RWPE2 (cell line): ENCODE results near the gene PRCC.

Experiments used
- ATAC-seq: fragments of 200-7000 bp; cut with Tn5 transposase; 3 replicates; pipeline ENCODE4 v1.9.1; 2021; ENCODE audit warnings: low read depth
- DNase-seq: peaks from one replicate; pipeline ENCODE4 v3.0.0-alpha.2; 2020; ENCODE audit warnings: low spot score
- H3K27ac ChIP-seq: fragments of 450-650 bp; 2 replicates; pipeline ENCODE4 v1.5.1; 2017; ENCODE audit warnings: mild to moderate bottlenecking; ENCODE audit not compliant: poor library complexity, severe bottlenecking
- H3K27me3 ChIP-seq: fragments of 250-450 bp; sonication (Bioruptor Pico); 2 replicates; pipeline ENCODE4 v1.5.1; 2021; ENCODE audit warnings: mild to moderate bottlenecking, moderate library complexity; ENCODE audit not compliant: insufficient read depth, poor library complexity, severe bottlenecking
- H3K36me3 ChIP-seq: fragments of 250-450 bp; sonication (Bioruptor Pico); 2 replicates; pipeline ENCODE4 v1.5.1; 2020; ENCODE audit warnings: low read depth, mild to moderate bottlenecking, moderate library complexity
- H3K4me1 ChIP-seq: fragments of 250-450 bp; sonication (Bioruptor Pico); 2 replicates; pipeline ENCODE4 v1.5.1; 2021; ENCODE audit warnings: mild to moderate bottlenecking, moderate library complexity; ENCODE audit not compliant: insufficient read depth, poor library complexity, severe bottlenecking
- H3K4me3 ChIP-seq: fragments of 250-450 bp; sonication (Bioruptor Pico); 2 replicates; pipeline ENCODE4 v1.5.1; 2021; ENCODE audit warnings: mild to moderate bottlenecking, moderate library complexity; ENCODE audit not compliant: severe bottlenecking
- H3K9me3 ChIP-seq: fragments of 250-450 bp; sonication (Bioruptor Pico); 2 replicates; pipeline ENCODE4 v1.5.1; 2021; ENCODE audit warnings: mild to moderate bottlenecking, moderate library complexity; ENCODE audit not compliant: severe bottlenecking
- TF ChIP-seq, protein P1 (sequence below): fragments of 450-650 bp; IDR thresholded peaks from one replicate; pipeline ENCODE4 v1.5.1; 2017; ENCODE audit warnings: mild to moderate bottlenecking, moderate library complexity; ENCODE audit not compliant: poor library complexity, severe bottlenecking

The PRCC gene

DNA sequence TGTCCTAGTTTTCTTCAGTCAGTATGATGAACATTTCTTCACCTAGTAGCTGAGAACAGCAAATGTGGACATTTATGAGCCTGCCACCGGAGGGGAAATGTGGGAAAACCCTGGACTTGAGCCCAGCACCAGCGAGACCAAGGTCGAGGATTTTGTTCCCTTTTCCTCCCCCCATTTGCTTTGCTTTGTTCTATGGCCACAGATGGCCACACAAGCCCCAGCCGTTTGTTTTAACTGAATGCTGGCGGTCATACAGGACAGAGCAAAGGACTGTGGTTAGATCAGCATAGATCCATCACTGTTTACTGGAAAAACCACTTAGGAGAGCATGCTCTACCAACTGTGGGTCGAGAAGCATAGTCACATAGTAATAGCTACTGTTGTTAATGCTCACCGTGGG lies 28.5 kb downstream of the PRCC start:
- Histone ChIP-seq H3K27ac (no peak overlapping the region), H3K4me1 (no peaks in the 10 kb centered on the region), H3K9me3 (no peaks in the 10 kb centered on the region), H3K27me3 (no peaks in the 10 kb centered on the region), H3K36me3 (peaks cover 94% of the 10 kb centered on the region), H3K4me3 (no peak overlapping the region)
- TF ChIP-seq, protein P1, sequence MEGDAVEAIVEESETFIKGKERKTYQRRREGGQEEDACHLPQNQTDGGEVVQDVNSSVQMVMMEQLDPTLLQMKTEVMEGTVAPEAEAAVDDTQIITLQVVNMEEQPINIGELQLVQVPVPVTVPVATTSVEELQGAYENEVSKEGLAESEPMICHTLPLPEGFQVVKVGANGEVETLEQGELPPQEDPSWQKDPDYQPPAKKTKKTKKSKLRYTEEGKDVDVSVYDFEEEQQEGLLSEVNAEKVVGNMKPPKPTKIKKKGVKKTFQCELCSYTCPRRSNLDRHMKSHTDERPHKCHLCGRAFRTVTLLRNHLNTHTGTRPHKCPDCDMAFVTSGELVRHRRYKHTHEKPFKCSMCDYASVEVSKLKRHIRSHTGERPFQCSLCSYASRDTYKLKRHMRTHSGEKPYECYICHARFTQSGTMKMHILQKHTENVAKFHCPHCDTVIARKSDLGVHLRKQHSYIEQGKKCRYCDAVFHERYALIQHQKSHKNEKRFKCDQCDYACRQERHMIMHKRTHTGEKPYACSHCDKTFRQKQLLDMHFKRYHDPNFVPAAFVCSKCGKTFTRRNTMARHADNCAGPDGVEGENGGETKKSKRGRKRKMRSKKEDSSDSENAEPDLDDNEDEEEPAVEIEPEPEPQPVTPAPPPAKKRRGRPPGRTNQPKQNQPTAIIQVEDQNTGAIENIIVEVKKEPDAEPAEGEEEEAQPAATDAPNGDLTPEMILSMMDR = no peak
- no peak for DNase-seq
- ATAC-seq = no peak

DNA sequence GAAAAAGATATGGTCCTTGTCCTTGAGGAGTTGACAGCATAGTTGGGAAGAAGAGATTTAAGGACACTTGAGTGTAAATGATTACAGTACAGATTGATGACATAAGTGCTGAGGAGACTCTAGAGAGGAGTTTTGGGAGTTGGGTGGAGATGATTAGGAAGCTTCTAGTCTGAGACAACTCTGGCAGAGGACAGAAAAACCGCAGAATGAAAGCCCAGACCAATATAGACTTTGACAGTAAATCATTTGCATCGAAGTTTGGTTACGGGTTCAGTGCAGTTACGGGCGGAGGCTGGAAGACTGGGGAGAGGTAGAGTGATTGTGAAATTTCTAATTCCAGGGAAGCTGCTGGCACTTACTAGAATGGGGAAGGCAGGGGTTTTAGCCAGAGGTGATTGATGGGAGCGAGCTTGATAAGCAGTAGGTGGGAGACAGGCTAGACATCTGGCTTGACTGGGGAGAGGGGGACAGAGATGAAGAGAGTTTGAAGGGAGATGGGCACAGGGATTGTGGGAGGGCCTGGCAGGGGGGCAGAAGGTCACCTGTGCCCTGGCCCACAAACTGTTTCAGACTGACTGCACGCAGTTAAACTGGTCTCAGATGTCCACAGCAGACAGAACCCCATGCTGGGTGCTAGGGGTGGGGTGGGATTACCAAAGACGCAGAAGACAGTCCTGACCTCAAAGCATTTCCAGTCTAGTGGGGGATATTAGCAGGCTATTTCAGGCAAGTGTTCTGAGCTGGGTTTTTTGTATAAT lies 29.2 kb downstream of the PRCC start:
- H3K27me3 ChIP-seq = no peaks in the 10 kb centered on the region
- no peak overlapping the region for H3K4me3 ChIP-seq
- no peak overlapping the region for H3K27ac ChIP-seq
- H3K4me1 ChIP-seq = no peaks in the 10 kb centered on the region
- H3K9me3 ChIP-seq = no peaks in the 10 kb centered on the region
- no peak for DNase-seq
- TF ChIP-seq, protein P1 = no peak
- H3K36me3 ChIP-seq = peaks cover 88% of the 10 kb centered on the region
- no peak for ATAC-seq

DNA sequence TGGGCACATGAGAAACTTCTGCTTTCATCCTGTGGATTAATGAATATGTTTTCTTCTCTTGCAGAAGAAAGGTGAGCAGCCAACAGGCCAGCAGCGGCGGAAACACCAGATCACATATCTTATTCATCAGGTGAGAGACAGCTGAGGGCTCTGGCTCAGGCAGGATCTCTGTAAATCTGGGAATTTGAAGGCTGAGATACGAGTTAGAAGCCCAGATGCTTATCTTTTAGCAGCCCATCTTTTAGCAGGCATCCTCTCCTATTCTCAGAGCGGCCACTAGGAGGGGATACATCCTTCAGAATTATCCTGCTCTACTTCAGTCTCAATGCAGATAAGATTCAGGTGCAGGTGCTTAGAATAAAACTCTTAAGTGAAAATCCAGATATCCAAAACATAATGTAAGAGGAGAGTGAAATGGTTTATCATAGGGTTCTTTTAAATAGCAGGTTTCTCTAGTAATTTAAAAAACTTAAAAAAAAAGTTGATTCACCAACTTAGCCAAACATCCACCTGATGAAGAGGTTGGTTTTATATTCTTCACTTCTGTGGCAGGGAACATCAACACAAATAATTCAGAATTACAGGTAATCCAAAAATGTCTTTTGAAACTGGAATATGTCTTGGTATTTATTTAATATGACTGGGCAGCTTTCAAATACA lies 30.0 kb downstream of the PRCC start:
- Histone ChIP-seq H3K27ac (no peak overlapping the region), H3K27me3 (no peaks in the 10 kb centered on the region), H3K4me1 (no peaks in the 10 kb centered on the region), H3K36me3 (peaks cover 81% of the 10 kb centered on the region), H3K9me3 (no peaks in the 10 kb centered on the region), H3K4me3 (no peak overlapping the region)
- ATAC-seq = peak; percentile 75
- TF ChIP-seq, protein P1 = peak; percentile 82
- DNase-seq = no peak

DNA sequence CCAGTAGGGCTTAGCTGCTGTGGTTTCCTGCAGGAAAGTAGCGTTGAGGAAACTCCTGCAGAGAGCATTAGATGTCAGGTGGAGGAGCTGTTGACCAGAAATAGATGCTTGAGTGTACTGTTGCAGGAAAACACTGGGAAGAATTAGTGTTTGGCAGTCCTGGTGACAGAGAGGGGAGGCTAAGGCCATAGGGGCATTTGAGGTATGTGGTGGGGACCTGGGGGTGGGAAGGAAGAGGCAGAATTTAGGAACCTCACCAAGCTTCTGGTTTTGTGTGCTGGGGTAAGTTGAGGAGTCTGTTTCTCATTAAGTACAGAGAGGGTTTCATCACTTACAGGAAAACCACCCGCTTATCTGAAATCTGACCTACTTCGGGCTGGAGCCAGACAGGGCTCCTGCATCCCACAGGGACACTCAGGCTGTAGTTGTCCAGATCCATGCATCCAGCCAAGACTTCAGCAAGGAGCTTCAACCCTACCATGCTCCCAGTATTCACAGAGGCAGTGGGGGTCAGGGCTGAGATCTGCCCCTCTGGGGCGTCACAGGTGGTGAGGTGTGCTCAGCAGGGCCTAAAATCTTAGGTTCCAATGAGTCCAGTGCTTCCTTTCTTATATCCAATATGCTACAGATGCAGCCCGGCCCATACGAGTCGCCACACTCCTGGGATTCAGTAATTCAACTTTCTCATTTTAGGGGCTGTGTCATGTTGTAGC lies 34.2 kb downstream of the PRCC start:
- no peaks in the 10 kb centered on the region for H3K9me3 ChIP-seq
- H3K4me3 ChIP-seq = no peak overlapping the region
- TF ChIP-seq, protein P1 = no peak
- H3K36me3 ChIP-seq = peaks cover 43% of the 10 kb centered on the region
- H3K4me1 ChIP-seq = no peaks in the 10 kb centered on the region
- no peak overlapping the region for H3K27ac ChIP-seq
- DNase-seq (no peak), ATAC-seq (no peak)
- no peaks in the 10 kb centered on the region for H3K27me3 ChIP-seq
